Stimulated activated CD4-positive, alpha-beta T cell treated with anti-CD3 and anti-CD28 coated beads, Interleukin-12 subunit alpha, Interleukin-12 subunit beta, amount 100 ng/mL, for 48 hours (primary cell): ENCODE results near the gene NAPB.
"Not testable (repeated sequence)": the region's sequence is repeated elsewhere in the genome, so short reads cannot be mapped to it uniquely, and the experiment has no call there.

Source experiments
- DNase-seq, 3 donors: peaks; one replicate each; pipeline ENCODE4 v3.0.0-alpha.2; 2020; ENCODE audit warnings: low read depth in 2 of 3, low spot score in 1 of 3

The NAPB gene

GRCh38 chr20:23420943-23421931 is at the start of gene NAPB:
Gene NAPB, minus strand, starts transcription at chr20:23421488. Its CDS starts 86 bp downstream, at chr20:23421402.
- peak; percentile 83 to 90 (median 84) for DNase-seq

GRCh38 chr20:23466961-23467360 is 45.7 kb upstream of the NAPB start:
- not testable (repeated sequence) for DNase-seq

GRCh38 chr20:23461180-23461579 is 39.9 kb upstream of the NAPB start:
- DNase-seq, result no peak

- no peak for DNase-seq
Observed at GRCh38 chr20:23459461-23460150, 38.3 kb upstream of the NAPB start.

- DNase-seq, result no peak
Observed at GRCh38 chr20:23456873-23457272, 35.6 kb upstream of the NAPB start.

- no peak for DNase-seq
Observed at GRCh38 chr20:23456409-23456808, 35.1 kb upstream of the NAPB start.

GRCh38 chr20:23455639-23456038 is 34.4 kb upstream of the NAPB start:
- DNase-seq, result no peak

GRCh38 chr20:23454816-23455215 is 33.5 kb upstream of the NAPB start:
- no peak for DNase-seq

- DNase-seq, result no peak
Observed at GRCh38 chr20:23453549-23454543, 32.6 kb upstream of the NAPB start.

GRCh38 chr20:23452776-23453175 is 31.5 kb upstream of the NAPB start, which contains the start of gene CST11:
Gene CST11, minus strand, starts transcription at chr20:23452876. Its CDS starts 65 bp downstream, at chr20:23452811.
- DNase-seq, result no peak

- no peak for DNase-seq
Observed at GRCh38 chr20:23451956-23452487, 30.7 kb upstream of the NAPB start.

- DNase-seq, result no peak
Observed at GRCh38 chr20:23450877-23451276, 29.6 kb upstream of the NAPB start.

- no peak for DNase-seq
Observed at GRCh38 chr20:23449421-23449820, 28.1 kb upstream of the NAPB start.

GRCh38 chr20:23448167-23448566 is 26.9 kb upstream of the NAPB start:
- DNase-seq, result no peak

- DNase-seq, result peak; percentile 8 to 26 (median 13)
Observed at GRCh38 chr20:23446505-23446904, 25.2 kb upstream of the NAPB start.

GRCh38 chr20:23445596-23446217 is 24.4 kb upstream of the NAPB start:
- no peak for DNase-seq

- DNase-seq, result no peak
Observed at GRCh38 chr20:23444859-23445258, 23.6 kb upstream of the NAPB start.

- no peak for DNase-seq
Observed at GRCh38 chr20:23442436-23442835, 21.1 kb upstream of the NAPB start.

- DNase-seq, result peak; percentile 18 to 67 (median 39)
Observed at GRCh38 chr20:23441850-23442313, 20.6 kb upstream of the NAPB start.

GRCh38 chr20:23440004-23440403 is 18.7 kb upstream of the NAPB start:
- DNase-seq, result no peak
